ENCODE measurements around the gene AKAP14. TPM values are rescaled to one million over a fixed set of nuclear protein-coding genes. Genes with fewer than 3 reads are reported as not detected.
A peak's percentile ranks its signal among the peaks of the same experiment; 100 is the strongest.
"Not testable (repeated sequence)": the region's sequence is repeated elsewhere in the genome, so short reads cannot be mapped to it uniquely, and the experiment has no call there.

Gene AKAP14
- total RNA-seq, 2 donors from 2014 or later, result not detected

DNA sequence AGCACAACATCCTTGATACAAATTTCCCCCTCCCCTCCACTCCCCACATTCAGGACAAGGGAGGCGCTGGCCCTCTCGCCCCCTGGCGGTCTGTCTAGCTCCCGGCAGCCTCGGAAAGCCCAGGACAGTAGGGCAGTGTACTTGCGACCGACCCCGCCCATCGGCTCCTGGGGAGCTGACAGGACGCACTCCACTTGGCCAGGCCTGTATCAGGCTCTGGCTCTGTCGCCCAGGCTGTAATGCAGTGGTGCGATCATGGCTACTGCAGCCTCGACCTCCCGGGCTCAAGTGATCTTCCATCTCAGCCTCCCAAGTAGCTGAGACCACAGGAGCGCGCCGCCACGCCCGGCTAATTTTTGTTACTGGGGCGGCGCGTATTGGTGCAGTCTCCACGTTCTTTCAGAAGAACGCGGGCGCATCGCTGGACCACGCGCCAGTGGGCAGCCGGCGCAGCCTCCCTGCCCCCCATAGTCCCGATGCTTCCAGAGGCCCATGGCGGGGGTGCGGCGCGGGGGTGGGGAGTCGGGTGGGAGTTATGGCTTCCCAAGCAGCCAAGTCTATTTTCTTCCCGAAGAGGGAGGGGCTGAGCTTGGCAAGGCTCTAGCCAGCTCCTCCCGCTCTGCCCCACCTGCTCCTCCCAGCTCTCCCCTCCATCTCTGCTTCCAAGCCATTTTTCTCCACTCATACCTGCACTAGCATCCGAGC is 7.8 kb upstream of the AKAP14 start:
- H3K4me3 Mint-ChIP-seq, result peak overlapping the region; percentile 34 to 56
- H3K36me3 Mint-ChIP-seq (ENCODE audit: insufficient read depth in 2 of 2), result no peaks in the 10 kb centered on the region
- peaks cover under 1% of the 10 kb centered on the region for H3K27me3 Mint-ChIP-seq (ENCODE audit: low read depth)
- no peaks in the 10 kb centered on the region for H3K9me3 Mint-ChIP-seq
- H3K27ac Mint-ChIP-seq, result no peak overlapping the region
- ATAC-seq (replicated peaks in 1 of 2), result peak; percentile 89 to 90
- peak; percentile 70 to 74 for DNase-seq
- peaks cover 6% of the 10 kb centered on the region for H3K4me1 Mint-ChIP-seq (ENCODE audit: low read depth)

DNA sequence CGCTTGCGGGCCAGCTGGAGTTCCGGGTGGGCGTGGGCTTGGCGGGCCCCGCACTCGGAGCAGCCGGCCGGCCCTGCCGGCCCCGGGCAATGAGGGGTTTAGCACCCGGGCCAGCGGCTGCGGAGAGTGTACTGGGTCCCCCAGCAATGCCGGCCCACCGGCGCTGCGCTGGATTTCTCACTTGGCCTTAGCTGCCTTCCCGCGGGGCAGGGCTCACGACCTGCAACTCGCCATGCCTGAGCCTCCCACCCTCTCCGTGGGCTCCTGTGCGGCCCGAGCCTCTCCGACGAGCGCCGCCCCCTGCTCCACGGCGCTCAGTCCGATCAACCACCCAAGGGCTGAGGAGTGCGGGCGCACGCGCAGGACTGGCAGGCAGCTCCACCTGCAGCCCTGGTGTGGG is 5.1 kb upstream of the AKAP14 start:
- not testable (repeated sequence) for H3K36me3 Mint-ChIP-seq (ENCODE audit: insufficient read depth in 2 of 2); H3K4me3 Mint-ChIP-seq; H3K4me1 Mint-ChIP-seq (ENCODE audit: low read depth); H3K9me3 Mint-ChIP-seq; ATAC-seq (replicated peaks in 1 of 2); H3K27me3 Mint-ChIP-seq (ENCODE audit: low read depth); DNase-seq; H3K27ac Mint-ChIP-seq

DNA sequence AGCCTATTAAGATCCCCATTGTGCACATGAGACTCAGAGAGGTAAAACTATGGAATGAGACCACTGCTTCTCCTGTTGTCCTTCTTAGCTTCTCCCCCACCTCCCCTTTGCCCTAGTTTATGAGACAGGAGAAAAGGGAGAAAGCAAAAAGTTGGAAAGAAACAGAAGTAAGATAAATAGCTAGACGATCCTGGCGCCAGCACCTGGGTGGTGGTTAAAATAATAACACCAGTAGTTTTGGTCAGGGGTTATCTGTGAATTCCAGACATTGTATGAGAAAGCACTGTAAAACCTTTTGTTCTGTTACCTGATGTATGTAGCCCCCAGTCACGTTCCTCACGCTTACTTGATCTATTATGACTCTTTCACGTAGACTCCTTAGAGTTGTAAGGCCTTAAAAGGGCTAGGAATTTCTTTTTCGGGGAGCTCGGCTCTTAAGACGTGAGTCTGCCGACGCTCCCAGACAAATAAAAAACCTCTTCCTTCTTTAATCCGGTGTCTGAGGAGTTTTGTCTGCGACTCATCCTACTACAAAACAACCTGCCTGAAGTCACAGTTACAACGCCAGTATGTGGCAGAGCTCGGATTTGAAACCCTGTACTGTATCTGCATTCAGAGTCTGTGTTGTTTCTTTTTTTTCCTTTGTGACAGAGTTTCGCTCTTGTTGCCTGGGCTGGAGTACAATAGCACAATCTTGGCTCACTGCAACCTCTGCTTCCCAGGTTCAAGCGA is 3.6 kb upstream of the AKAP14 start:
- H3K4me3 Mint-ChIP-seq; ATAC-seq (replicated peaks in 1 of 2): not testable (repeated sequence)

DNA sequence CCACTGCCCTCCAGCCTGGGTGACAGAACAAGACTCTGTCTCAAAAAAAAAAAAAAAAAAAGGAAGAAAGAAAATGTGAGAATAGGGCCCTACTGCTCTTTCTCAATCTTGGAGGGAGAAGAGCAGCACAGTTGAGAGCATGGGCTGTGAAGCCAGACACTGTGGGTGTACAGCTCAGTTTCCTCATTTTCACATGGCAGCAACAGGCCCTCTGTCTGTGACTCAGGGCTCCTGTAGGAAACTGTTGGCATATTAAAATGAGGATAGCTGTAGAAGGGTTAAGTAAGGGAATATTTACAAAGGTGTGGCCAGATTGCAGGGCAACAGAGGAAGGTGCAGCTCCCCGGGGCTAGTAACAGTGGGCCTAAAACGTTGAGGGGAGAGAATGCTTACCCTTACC is 3.4 kb downstream of the AKAP14 start:
- H3K27me3 Mint-ChIP-seq (ENCODE audit: low read depth), result peaks cover 6% of the 10 kb centered on the region
- H3K9me3 Mint-ChIP-seq, result no peaks in the 10 kb centered on the region
- ATAC-seq (replicated peaks in 1 of 2) (no peak), DNase-seq (no peak)
- no peaks in the 10 kb centered on the region for H3K36me3 Mint-ChIP-seq (ENCODE audit: insufficient read depth in 2 of 2)
- no peak overlapping the region for H3K27ac Mint-ChIP-seq
- peaks cover 4% of the 10 kb centered on the region for H3K4me1 Mint-ChIP-seq (ENCODE audit: low read depth)
- no peak overlapping the region for H3K4me3 Mint-ChIP-seq

More for the DNA sequence above, 3.6 kb upstream of the AKAP14 start:
- not testable (repeated sequence) for H3K9me3 Mint-ChIP-seq; H3K36me3 Mint-ChIP-seq (ENCODE audit: insufficient read depth in 2 of 2); H3K4me1 Mint-ChIP-seq (ENCODE audit: low read depth); H3K27ac Mint-ChIP-seq; H3K27me3 Mint-ChIP-seq (ENCODE audit: low read depth); DNase-seq

DNA sequence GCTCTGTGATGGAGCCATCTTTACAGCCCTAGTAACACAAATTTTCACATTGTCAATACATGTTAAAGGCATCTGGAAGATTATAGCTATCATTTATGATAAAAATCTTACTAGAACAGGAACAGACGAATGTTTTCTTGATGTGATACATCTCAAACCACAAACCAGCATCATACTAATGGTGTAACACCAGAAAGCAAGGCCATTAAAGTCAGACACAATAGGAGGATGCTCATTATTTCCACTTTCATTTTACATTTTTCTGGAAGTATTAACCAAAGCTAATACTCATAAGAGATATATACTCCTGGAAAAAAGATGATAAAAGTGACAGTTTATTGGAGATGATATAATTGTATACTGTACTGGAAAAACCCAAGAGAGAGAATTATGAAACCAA is 5.3 kb downstream of the AKAP14 start:
- ATAC-seq (replicated peaks in 1 of 2), result no peak

DNA sequence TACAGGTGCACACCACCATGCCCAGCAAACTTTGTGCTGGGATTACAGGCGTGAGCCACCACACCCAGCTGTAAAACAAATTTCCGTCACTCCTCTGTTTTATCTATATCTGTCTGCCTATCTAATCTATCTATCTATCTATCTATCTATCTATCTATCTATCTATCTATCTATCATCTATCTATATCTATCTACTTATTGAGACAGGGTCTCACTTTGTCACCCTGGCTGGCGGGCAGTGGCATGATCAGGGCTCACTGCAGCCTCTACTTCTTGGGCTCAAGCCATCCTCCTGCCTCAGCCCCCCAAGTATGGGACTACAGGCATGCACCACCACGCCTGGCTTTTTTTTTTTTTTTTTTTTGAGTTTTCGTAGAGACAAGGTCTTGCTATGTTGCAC is 20.6 kb downstream of the AKAP14 start:
- Mint-ChIP-seq H3K4me3 (no peak overlapping the region), H3K27me3 (ENCODE audit: low read depth) (peaks cover 36% of the 10 kb centered on the region), H3K36me3 (ENCODE audit: insufficient read depth in 2 of 2) (no peaks in the 10 kb centered on the region)

More for the DNA sequence above, 5.3 kb downstream of the AKAP14 start:
- Mint-ChIP-seq H3K27me3 (ENCODE audit: low read depth) (peaks cover 6% of the 10 kb centered on the region), H3K4me3 (no peak overlapping the region), H3K36me3 (ENCODE audit: insufficient read depth in 2 of 2) (no peaks in the 10 kb centered on the region), H3K9me3 (no peaks in the 10 kb centered on the region), H3K4me1 (ENCODE audit: low read depth) (peaks cover 4% of the 10 kb centered on the region), H3K27ac (no peak overlapping the region)
- no peak for DNase-seq

DNA sequence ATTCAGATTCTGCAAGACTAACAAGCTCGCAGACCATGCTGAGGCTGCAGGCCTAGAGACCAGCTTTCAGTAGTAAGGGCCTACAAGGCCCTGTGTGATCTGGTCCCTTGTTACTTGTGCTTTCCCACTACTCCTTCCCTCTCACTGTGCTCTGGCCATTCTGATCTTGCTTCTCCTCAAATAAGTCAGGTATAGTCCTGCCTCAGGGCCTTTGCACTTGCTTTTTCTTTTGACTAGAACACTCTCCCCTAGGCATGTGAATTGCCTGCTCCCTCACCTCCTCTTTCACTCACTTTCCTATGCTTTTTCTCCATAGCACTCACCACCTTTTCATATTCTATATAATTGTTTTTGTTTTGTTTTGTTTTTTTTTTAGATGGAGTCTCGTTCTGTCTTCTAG is 22.2 kb downstream of the AKAP14 start:
- Mint-ChIP-seq H3K4me3 (no peak overlapping the region), H3K9me3 (no peaks in the 10 kb centered on the region), H3K36me3 (ENCODE audit: insufficient read depth in 2 of 2) (no peaks in the 10 kb centered on the region), H3K4me1 (ENCODE audit: low read depth) (no peaks in the 10 kb centered on the region), H3K27me3 (ENCODE audit: low read depth) (peaks cover 27% of the 10 kb centered on the region), H3K27ac (no peak overlapping the region)
- DNase-seq (no peak), ATAC-seq (replicated peaks in 1 of 2) (no peak)

More for the DNA sequence above, 20.6 kb downstream of the AKAP14 start:
- DNase-seq (no peak), ATAC-seq (replicated peaks in 1 of 2) (no peak)
- Mint-ChIP-seq H3K27ac (no peak overlapping the region), H3K4me1 (ENCODE audit: low read depth) (no peaks in the 10 kb centered on the region), H3K9me3 (no peaks in the 10 kb centered on the region)

DNA sequence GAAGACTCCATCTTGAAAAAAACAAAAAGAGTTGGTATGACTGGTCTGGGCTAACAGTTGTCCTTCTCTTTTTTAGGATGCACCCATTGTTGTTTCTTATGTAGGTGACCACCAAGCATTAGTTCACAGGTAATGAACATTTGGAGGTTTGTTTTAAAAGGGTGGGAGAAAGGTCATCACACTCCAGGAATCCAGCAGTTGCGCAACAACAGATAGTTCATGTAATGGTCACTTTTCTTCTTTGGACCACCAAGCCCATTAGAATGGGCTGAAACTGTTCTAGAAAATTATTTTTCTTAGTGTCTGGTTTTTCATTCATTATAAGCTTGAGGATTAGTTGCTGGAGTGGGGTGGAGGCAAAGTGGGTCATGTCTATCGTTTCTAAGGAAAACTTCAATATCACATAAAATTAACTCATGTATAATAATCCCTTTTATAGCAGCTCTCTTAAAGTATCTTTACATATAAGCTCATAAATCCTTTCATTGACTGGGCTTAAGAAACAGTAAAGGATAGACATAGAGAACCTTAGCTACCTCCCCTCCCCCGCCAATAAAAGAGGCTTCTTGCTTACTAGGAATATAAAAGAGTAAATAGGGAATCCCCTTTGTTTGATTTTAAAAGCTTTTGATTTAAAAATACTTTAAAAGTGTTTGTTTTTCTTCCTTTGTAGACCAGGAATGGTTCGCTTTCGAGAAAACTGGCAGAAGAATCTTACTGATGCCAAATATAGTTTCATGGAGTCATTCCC is 24.3 kb downstream of the AKAP14 start:
- H3K4me3 Mint-ChIP-seq, result no peak overlapping the region

DNA sequence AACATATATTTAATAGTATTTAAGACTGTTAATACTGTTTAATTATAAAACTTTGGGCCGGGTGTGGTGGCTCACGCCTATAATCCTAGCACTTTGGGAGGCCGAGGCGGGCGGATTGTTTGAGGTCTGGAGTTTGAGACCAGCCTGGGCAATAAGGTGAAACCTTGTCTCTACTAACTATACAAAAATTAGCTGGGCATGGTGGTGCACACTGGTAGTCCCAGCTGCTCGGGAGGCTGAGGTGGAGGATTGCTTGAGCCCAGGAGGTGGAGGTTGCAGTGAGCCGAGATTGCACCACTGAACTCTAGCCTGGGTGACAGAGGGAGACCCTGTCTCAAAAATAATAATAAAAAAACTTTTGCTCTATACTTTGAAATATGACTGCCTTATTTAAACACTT is 26.7 kb downstream of the AKAP14 start:
- not testable (repeated sequence) for H3K4me3 Mint-ChIP-seq; H3K36me3 Mint-ChIP-seq (ENCODE audit: insufficient read depth in 2 of 2); DNase-seq; H3K9me3 Mint-ChIP-seq; H3K4me1 Mint-ChIP-seq (ENCODE audit: low read depth); H3K27ac Mint-ChIP-seq; ATAC-seq (replicated peaks in 1 of 2); H3K27me3 Mint-ChIP-seq (ENCODE audit: low read depth)

More for the DNA sequence above, 24.3 kb downstream of the AKAP14 start:
- Mint-ChIP-seq H3K4me1 (ENCODE audit: low read depth) (no peaks in the 10 kb centered on the region), H3K27ac (no peak overlapping the region), H3K9me3 (no peaks in the 10 kb centered on the region), H3K36me3 (ENCODE audit: insufficient read depth in 2 of 2) (no peaks in the 10 kb centered on the region), H3K27me3 (ENCODE audit: low read depth) (peaks cover 25% of the 10 kb centered on the region)
- no peak for ATAC-seq (replicated peaks in 1 of 2)
- DNase-seq, result no peak

DNA sequence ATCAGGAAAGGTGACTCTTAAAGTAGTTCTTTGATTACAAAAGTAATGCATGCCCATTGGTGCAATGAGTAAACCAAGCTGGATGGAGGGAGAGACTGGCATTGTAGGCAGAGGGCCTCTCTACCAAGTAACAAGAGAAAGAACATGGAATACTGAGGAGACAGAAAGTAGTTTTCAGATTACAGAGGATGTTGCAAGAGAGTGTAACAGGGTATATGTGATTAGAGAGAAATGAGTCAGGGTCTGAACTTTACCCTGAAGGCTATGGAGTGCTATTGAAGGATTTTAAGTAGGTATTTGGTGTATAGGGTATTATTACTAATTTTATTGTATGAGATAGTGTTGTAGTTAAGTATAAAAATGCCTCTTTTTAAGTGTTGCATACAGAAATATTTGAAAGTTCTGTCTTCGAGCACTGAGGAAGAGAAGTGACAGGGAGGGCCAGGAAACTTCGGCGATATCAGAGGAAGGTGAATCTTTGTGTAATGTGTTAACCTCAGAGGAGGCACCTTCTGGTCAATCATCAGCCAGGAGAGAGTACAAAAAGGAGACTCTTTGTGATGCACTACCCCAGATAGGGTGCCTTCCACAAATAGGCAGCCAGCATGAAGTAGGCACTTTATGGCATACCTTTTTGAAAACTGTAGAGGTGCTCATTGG is 39.7 kb downstream of the AKAP14 start:
- peak overlapping the region; percentile 62 for H3K27ac Mint-ChIP-seq
- DNase-seq, result no peak
- H3K27me3 Mint-ChIP-seq (ENCODE audit: low read depth), result no peaks in the 10 kb centered on the region
- H3K36me3 Mint-ChIP-seq (ENCODE audit: insufficient read depth in 2 of 2), result peaks cover 5 to 10% of the 10 kb centered on the region in 2 donors
- H3K4me3 Mint-ChIP-seq, result no peak overlapping the region
- ATAC-seq (replicated peaks in 1 of 2), result no peak
- no peaks in the 10 kb centered on the region for H3K4me1 Mint-ChIP-seq (ENCODE audit: low read depth)
- no peaks in the 10 kb centered on the region for H3K9me3 Mint-ChIP-seq

DNA sequence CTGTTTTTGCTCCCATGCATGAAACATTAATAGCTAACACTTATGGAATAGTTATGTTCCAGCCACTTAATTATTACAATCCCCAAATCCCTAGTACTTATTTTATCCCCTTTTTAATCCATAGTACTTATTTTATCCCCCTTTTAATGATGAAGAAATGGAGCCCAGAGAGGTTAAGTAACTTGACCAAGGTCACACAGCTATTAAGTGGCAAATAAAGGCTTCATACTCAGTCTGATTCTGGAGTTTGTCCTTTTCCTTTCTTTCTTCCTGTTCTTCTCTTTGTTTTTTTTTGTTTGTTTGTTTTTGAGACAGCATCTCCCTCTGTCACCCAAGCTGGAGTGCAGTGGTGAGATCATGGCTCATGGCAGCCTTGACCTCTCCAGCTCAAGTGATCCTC is 45.6 kb downstream of the AKAP14 start:
- ATAC-seq (replicated peaks in 1 of 2), result no peak
- Mint-ChIP-seq H3K9me3 (no peaks in the 10 kb centered on the region), H3K4me1 (ENCODE audit: low read depth) (peaks cover 12% of the 10 kb centered on the region), H3K27me3 (ENCODE audit: low read depth) (no peaks in the 10 kb centered on the region), H3K27ac (peak overlapping the region; percentile 85), H3K4me3 (peak overlapping the region; percentile 85 to 91), H3K36me3 (ENCODE audit: insufficient read depth in 2 of 2) (peaks cover 0 to 2% of the 10 kb centered on the region in 2 donors)
- no peak for DNase-seq

DNA sequence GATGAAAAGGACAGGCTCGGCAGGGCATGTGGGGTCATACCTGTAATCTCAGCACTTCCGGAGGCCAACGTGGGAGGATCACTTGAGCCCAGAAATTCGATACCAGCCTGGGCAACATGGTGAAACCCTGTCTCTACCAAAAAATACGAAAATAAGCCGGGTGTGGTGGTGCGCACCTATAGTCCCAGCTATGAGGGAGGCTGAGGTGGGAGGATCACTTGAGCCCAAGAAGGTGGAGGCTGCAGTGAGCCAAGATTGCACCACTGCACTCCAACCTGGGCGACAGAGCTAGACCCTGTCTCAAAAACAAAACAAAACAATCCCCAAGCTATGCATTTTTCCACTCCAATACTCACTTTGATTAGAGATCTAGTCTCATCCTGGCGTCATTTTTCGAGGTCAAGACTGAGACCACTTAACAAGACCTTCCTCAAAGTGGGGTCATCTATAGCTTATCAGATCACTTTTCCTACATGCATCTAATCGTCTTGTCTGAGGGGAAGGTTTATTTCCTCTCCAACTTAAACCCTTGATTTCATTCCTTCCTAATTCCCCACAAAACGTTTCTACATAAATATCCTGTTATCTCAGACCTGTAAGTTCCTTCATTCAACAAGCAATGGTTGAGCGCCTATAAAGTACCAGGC is 46.6 kb downstream of the AKAP14 start:
- DNase-seq (no peak), ATAC-seq (replicated peaks in 1 of 2) (no peak)
- Mint-ChIP-seq H3K27ac (peak overlapping the region; percentile 82), H3K27me3 (ENCODE audit: low read depth) (no peaks in the 10 kb centered on the region), H3K4me1 (ENCODE audit: low read depth) (peaks cover 12% of the 10 kb centered on the region), H3K36me3 (ENCODE audit: insufficient read depth in 2 of 2) (peaks cover 0 to 2% of the 10 kb centered on the region in 2 donors), H3K4me3 (peak overlapping the region; percentile 85 to 91), H3K9me3 (no peaks in the 10 kb centered on the region)
